HEK293 (cell line): Measurements from ENCODE around the gene PPP1CA.

ENCODE experiments used
- CTCF ChIA-PET: fragments of 350-600 bp; formaldehyde crosslinking; extraction: SDS; loops from one replicate; lab custom pipeline; 2021; ENCODE audit warnings: antibody characterized with exemption; lab: Yijun Ruan, JAX
- POLR2A ChIA-PET: fragments of 300-600 bp; formaldehyde crosslinking; extraction: SDS; loops from one replicate; lab custom pipeline; 2020; ENCODE audit warnings: antibody characterized with exemption, inconsistent platforms; lab: Yijun Ruan, JAX
- H3K27ac ChIP-seq: fragments of 200-500 bp; sonication (Bioruptor generic); 2 replicates; pipeline ENCODE4 v1.5.1; 2014; ENCODE audit warnings: low read depth, low read length, control low read depth, inconsistent platforms; ENCODE audit errors: extremely low read depth
- H3K36me3 ChIP-seq, 2 experiments: fragments of 200-500 bp in 1 of 2; sonication (Bioruptor generic) in 1 of 2; 1 replicate in 1 of 2; 2 replicates in 1 of 2; pipeline ENCODE4 v1.5.1; 2014 to 2017; ENCODE audit warnings: inconsistent platforms in 2 of 2, low read length in 2 of 2; ENCODE audit not compliant: control insufficient read depth in 2 of 2, insufficient read depth in 1 of 2
- H3K4me1 ChIP-seq: fragments of 200-500 bp; sonication (Bioruptor generic); 2 replicates; pipeline ENCODE4 v1.5.1; 2014; ENCODE audit warnings: mild to moderate bottlenecking, low read length, inconsistent platforms; ENCODE audit not compliant: control insufficient read depth, insufficient read depth
- H3K4me3 ChIP-seq: 2 replicates; pipeline ENCODE4 v1.5.1; 2011; ENCODE audit warnings: low read depth, mild to moderate bottlenecking, control low read depth, low read length, moderate library complexity
- H3K9me3 ChIP-seq: fragments of 200-500 bp; sonication (Bioruptor generic); 2 replicates; pipeline ENCODE4 v1.5.1; 2014; ENCODE audit warnings: low read depth, low read length, inconsistent platforms; ENCODE audit not compliant: control insufficient read depth, insufficient read depth
- EGR2 ChIP-seq: fragments of 450-650 bp; formaldehyde crosslinking; IDR thresholded peaks from 2 replicates; pipeline ENCODE4 v1.5.1; 2016; ENCODE audit warnings: low read depth, missing biosample characterization, missing genetic modification characterization
- HOXD13 ChIP-seq: sonication (generic); formaldehyde crosslinking; IDR thresholded peaks from 2 replicates; pipeline ENCODE4 v1.8.0; 2022; ENCODE audit warnings: missing genetic modification reagents, borderline replicate concordance
- KLF7 ChIP-seq: fragments of 450-650 bp; formaldehyde crosslinking; IDR thresholded peaks from 2 replicates; pipeline ENCODE4 v1.5.1; 2016; ENCODE audit warnings: missing biosample characterization, missing genetic modification characterization, borderline replicate concordance
- ZNF19 ChIP-seq: fragments of 450-650 bp; formaldehyde crosslinking; IDR thresholded peaks from 2 replicates; pipeline ENCODE4; 2016; ENCODE audit warnings: missing biosample characterization, missing genetic modification characterization, low read depth
- ZNF416 ChIP-seq: fragments of 450-650 bp; formaldehyde crosslinking; IDR thresholded peaks from 2 replicates; pipeline ENCODE4 v1.5.1; 2016; ENCODE audit warnings: missing biosample characterization, missing genetic modification characterization
- ZNF529 ChIP-seq: fragments of 450-650 bp; formaldehyde crosslinking; IDR thresholded peaks from 2 replicates; pipeline ENCODE4 v1.5.1; 2017; ENCODE audit warnings: missing genetic modification characterization, missing biosample characterization; ENCODE audit not compliant: insufficient replicate concordance
- ZNF660 ChIP-seq: fragments of 450-650 bp; IDR thresholded peaks from 2 replicates; pipeline ENCODE4 v1.5.1; 2018; ENCODE audit warnings: missing biosample characterization, mild to moderate bottlenecking, missing genetic modification characterization
- ZNF677 ChIP-seq: fragments of 450-650 bp; IDR thresholded peaks from 2 replicates; pipeline ENCODE4 v1.5.0; 2018; ENCODE audit warnings: missing biosample characterization, mild to moderate bottlenecking, missing genetic modification characterization, moderate library complexity
- ZNF747 ChIP-seq: fragments of 450-650 bp; formaldehyde crosslinking; IDR thresholded peaks from 2 replicates; pipeline ENCODE4 v1.5.1; 2016; ENCODE audit warnings: missing biosample characterization, missing genetic modification characterization
- TF ChIP-seq, protein P1 (sequence below): fragments of 450-650 bp; formaldehyde crosslinking; IDR thresholded peaks from 2 replicates; pipeline ENCODE4 v1.5.1; 2016; ENCODE audit warnings: missing biosample characterization, missing genetic modification characterization, borderline replicate concordance
- TF ChIP-seq, protein P2 (sequence below): fragments of 450-650 bp; formaldehyde crosslinking; IDR thresholded peaks from 2 replicates; pipeline ENCODE4 v1.5.1; 2016; ENCODE audit warnings: missing biosample characterization, missing genetic modification characterization
- TF ChIP-seq, protein P3 (sequence below): sonication (generic); formaldehyde crosslinking; IDR thresholded peaks from 2 replicates; pipeline ENCODE4 v1.8.1; 2022; ENCODE audit warnings: mild to moderate bottlenecking, moderate library complexity, missing genetic modification reagents

The PPP1CA gene

DNA sequence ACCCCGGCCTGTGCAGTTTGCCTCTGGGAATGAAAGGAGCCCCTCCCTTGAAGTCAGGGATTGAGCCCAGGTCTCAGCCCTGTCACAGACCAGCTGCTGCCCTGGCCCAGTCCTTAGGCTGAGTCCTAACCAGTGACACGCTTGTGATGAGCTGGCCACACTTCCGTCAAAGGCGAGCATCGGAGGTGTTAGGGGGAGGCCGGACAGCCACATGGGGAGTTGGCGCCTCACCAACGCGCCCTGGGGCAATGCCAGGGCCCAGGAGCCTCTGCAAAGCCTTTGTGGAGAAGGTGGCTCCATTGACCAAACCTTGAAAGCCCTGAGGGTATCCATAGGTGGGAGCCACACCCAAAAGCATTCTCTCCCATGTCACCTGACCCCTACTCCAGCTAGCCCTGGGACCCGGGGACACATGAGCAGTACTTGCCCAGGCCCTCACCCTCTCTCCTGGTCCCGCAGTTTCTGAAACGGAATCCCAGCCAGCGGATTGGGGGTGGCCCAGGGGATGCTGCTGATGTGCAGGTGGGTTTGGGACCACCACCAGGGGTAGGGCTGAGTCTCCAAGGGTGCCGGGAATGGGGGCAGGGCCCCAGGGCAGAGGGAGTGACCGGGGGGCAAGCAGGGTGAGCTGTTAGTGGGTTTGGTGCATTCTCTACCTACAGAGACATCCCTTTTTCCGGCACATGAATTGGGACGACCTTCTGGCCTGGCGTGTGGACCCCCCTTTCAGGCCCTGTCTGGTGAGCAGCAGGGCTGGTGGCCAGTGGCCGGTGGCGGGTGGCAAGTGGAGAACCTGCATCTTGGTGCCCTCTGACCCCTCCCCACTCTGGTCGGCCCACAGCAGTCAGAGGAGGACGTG is 32.1 kb upstream of the PPP1CA start:
- ChIA-PET CTCF (interaction anchor here (0.6 kb wide), 1 partner anchor 81 kb away, joined by 3 read pairs; no protein-coding TSS in a partner anchor), POLR2A (interaction anchor here (0.7 kb wide), 2 partner anchors 10 to 13 kb away, joined by 3 to 6 read pairs; partner anchors contain the start of gene CORO1B)
- TF ChIP-seq, protein P1, sequence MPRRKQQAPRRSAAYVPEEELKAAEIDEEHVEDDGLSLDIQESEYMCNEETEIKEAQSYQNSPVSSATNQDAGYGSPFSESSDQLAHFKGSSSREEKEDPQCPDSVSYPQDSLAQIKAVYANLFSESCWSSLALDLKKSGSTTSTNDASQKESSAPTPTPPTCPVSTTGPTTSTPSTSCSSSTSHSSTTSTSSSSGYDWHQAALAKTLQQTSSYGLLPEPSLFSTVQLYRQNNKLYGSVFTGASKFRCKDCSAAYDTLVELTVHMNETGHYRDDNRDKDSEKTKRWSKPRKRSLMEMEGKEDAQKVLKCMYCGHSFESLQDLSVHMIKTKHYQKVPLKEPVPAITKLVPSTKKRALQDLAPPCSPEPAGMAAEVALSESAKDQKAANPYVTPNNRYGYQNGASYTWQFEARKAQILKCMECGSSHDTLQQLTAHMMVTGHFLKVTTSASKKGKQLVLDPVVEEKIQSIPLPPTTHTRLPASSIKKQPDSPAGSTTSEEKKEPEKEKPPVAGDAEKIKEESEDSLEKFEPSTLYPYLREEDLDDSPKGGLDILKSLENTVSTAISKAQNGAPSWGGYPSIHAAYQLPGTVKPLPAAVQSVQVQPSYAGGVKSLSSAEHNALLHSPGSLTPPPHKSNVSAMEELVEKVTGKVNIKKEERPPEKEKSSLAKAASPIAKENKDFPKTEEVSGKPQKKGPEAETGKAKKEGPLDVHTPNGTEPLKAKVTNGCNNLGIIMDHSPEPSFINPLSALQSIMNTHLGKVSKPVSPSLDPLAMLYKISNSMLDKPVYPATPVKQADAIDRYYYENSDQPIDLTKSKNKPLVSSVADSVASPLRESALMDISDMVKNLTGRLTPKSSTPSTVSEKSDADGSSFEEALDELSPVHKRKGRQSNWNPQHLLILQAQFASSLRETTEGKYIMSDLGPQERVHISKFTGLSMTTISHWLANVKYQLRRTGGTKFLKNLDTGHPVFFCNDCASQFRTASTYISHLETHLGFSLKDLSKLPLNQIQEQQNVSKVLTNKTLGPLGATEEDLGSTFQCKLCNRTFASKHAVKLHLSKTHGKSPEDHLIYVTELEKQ (tag by site-specific recombination): no peak
- Histone ChIP-seq H3K4me3 (no peak overlapping the region), H3K9me3 (no peaks in the 10 kb centered on the region), H3K4me1 (peaks cover 5% of the 10 kb centered on the region; the same call in 1 of the 2 replicates), H3K36me3 (peaks cover 5 to 84% of the 10 kb centered on the region in 2 experiments; a peak in 2 of 3 replicates), H3K27ac (no peak overlapping the region)

DNA sequence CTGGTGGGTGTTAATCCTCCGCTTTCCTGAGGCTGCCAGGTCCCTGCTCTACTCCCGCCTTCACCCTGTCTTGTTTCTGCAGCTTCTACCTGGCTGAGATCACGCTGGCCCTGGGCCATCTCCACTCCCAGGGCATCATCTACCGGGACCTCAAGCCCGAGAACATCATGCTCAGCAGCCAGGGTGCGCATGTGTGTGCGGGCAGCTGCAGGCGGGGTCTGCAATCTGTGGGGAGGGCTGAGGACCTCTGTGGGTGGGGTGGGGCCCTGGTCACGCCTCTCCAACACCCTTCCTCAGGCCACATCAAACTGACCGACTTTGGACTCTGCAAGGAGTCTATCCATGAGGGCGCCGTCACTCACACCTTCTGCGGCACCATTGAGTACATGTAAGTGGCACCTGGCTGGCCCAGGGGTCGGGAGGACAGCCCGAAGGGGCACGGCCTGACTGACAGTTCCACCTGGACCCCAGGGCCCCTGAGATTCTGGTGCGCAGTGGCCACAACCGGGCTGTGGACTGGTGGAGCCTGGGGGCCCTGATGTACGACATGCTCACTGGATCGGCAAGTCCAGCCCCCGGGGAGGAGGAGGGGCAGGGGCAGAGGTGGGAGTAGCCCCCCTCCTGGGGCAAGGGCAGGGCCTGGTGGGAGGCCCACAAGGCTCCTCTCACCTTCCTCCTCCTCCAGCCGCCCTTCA is 31.1 kb upstream of the PPP1CA start:
- TF ChIP-seq ZNF677 (tag by site-specific recombination) (no peak), KLF7 (no peak), ZNF660 (tag by site-specific recombination) (no peak), EGR2 (tag by site-specific recombination) (no peak), HOXD13 (CRISPR knock-in tag) (no peak), ZNF747 (no peak), ZNF416 (tag by site-specific recombination) (no peak), ZNF19 (no peak), ZNF529 (tag by site-specific recombination) (no peak)
- TF ChIP-seq, protein P2, sequence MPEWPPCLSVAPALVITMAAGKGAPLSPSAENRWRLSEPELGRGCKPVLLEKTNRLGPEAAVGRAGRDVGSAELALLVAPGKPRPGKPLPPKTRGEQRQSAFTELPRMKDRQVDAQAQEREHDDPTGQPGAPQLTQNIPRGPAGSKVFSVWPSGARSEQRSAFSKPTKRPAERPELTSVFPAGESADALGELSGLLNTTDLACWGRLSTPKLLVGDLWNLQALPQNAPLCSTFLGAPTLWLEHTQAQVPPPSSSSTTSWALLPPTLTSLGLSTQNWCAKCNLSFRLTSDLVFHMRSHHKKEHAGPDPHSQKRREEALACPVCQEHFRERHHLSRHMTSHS (tag by site-specific recombination): no peak
- TF ChIP-seq, protein P3, sequence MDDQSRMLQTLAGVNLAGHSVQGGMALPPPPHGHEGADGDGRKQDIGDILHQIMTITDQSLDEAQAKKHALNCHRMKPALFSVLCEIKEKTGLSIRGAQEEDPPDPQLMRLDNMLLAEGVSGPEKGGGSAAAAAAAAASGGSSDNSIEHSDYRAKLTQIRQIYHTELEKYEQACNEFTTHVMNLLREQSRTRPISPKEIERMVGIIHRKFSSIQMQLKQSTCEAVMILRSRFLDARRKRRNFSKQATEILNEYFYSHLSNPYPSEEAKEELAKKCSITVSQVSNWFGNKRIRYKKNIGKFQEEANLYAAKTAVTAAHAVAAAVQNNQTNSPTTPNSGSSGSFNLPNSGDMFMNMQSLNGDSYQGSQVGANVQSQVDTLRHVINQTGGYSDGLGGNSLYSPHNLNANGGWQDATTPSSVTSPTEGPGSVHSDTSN (CRISPR knock-in tag): no peak
- ChIA-PET POLR2A (interaction anchor here (0.7 to 1.3 kb wide), 2 partner anchors 10 to 43 kb away, joined by 3 to 6 read pairs; partner anchors contain the start of gene CORO1B), CTCF (interaction anchor here (0.6 kb wide), 1 partner anchor 80 kb away, joined by 3 read pairs; no protein-coding TSS in a partner anchor)
- peaks cover 5% of the 10 kb centered on the region; the same call in 1 of the 2 replicates for H3K4me1 ChIP-seq
- H3K27ac ChIP-seq: no peak overlapping the region
- H3K4me3 ChIP-seq: no peak overlapping the region
- peaks cover 5 to 74% of the 10 kb centered on the region in 2 experiments; a peak in 2 of 3 replicates for H3K36me3 ChIP-seq
- no peaks in the 10 kb centered on the region for H3K9me3 ChIP-seq
